H1 (cell line): ENCODE measurements around the gene PPARA. TPM values are rescaled to one million over a fixed set of nuclear protein-coding genes. Genes with fewer than 3 reads are reported as not detected.

Source experiments
- CTCF ChIA-PET: fragments of 300-600 bp; sonication (Branson Sonifier 250); formaldehyde crosslinking; loops from one replicate; lab custom pipeline; 2021; ENCODE audit not compliant: partially characterized antibody; lab: Charles Lee
- POLR2A ChIA-PET: fragments of 300-600 bp; sonication (Branson Sonifier 250); formaldehyde crosslinking; loops from one replicate; lab custom pipeline; 2021; ENCODE audit warnings: inconsistent platforms; ENCODE audit not compliant: partially characterized antibody; lab: Charles Lee
- DNase-seq, 2 experiments: peaks; one replicate each; pipeline versions ENCODE4 v3.0.0 to v3.0.0-alpha.2; 2010 to 2022; ENCODE audit warnings: low spot score in 2 of 2, low read depth in 1 of 2, mixed read lengths in 1 of 2
- FAIRE-seq: peaks from 2 replicates; lab custom pipeline; 2011; peaks lifted over from hg19 to GRCh38; lab: Jason Lieb, UNC
- H2AFZ ChIP-seq: 2 replicates; pipeline ENCODE4 v1.8.1; 2012; ENCODE audit warnings: low read length, inconsistent platforms
- H2AK5ac ChIP-seq: 2 replicates; pipeline ENCODE4 v1.6.1; 2013; ENCODE audit warnings: low read depth, low read length
- H2BK120ac ChIP-seq: replicated peaks from 2 replicates; pipeline ENCODE3; 2013; ENCODE audit warnings: low read depth, low read length, inconsistent platforms
- H2BK12ac ChIP-seq: 2 replicates; pipeline ENCODE4 v1.6.1; 2013; ENCODE audit warnings: low read depth, low read length
- H2BK15ac ChIP-seq: 2 replicates; pipeline ENCODE4 v1.6.1; 2013; ENCODE audit warnings: low read length
- H2BK20ac ChIP-seq: 2 replicates; pipeline ENCODE4 v1.6.1; 2013; ENCODE audit warnings: low read length
- H2BK5ac ChIP-seq: 2 replicates; pipeline ENCODE4 v1.6.1; 2013; ENCODE audit warnings: low read depth, low read length
- H3K14ac ChIP-seq: 2 replicates; pipeline ENCODE4 v1.6.1; 2013; ENCODE audit warnings: inconsistent platforms; ENCODE audit not compliant: insufficient read length
- H3K18ac ChIP-seq: 2 replicates; pipeline ENCODE4 v1.6.1; 2013; ENCODE audit warnings: low read length; ENCODE audit errors: extremely low read depth
- H3K23ac ChIP-seq: 2 replicates; pipeline ENCODE4 v1.6.1; 2013; ENCODE audit warnings: inconsistent platforms; ENCODE audit not compliant: insufficient read length
- H3K23me2 ChIP-seq: 2 replicates; pipeline ENCODE4 v1.6.1; 2013; ENCODE audit warnings: low read depth, low read length
- H3K27ac ChIP-seq: 2 replicates; pipeline ENCODE4 v1.6.1; 2011; ENCODE audit warnings: low read depth, low read length, inconsistent platforms
- H3K27me3 ChIP-seq, 4 experiments: replicated peaks in 1 of 4; 1 replicate in 1 of 4; 2 replicates in 3 of 4; pipeline versions ENCODE4 v1.6.1 to v1.8.1; 2011 to 2013; ENCODE audit warnings: low read length in 3 of 4, mild to moderate bottlenecking in 3 of 4, inconsistent platforms in 2 of 4, mixed read lengths in 2 of 4, moderate library complexity in 1 of 4; ENCODE audit not compliant: control insufficient read depth in 3 of 4, insufficient read depth in 3 of 4; ENCODE audit errors: extremely low read depth in 1 of 4
- H3K36me3 ChIP-seq, 4 experiments: 2 replicates each; pipeline versions ENCODE4 v1.6.1 to v1.8.1; 2011 to 2013; ENCODE audit warnings: mild to moderate bottlenecking in 4 of 4, low read length in 3 of 4, moderate library complexity in 2 of 4, control low read depth in 1 of 4, inconsistent platforms in 1 of 4; ENCODE audit not compliant: insufficient read depth in 4 of 4, control insufficient read depth in 2 of 4
- H3K4ac ChIP-seq: replicated peaks from 2 replicates; pipeline ENCODE3; 2013; ENCODE audit warnings: low read length, low read depth, mixed read lengths, inconsistent platforms; ENCODE audit not compliant: insufficient read length
- H3K4me1 ChIP-seq, 4 experiments: replicated peaks in 1 of 4; 1 replicate in 1 of 4; 2 replicates in 3 of 4; pipeline versions ENCODE4 v1.6.1 to v1.8.1; 2011 to 2013; ENCODE audit warnings: low read length in 3 of 4, inconsistent platforms in 2 of 4, mixed read lengths in 1 of 4; ENCODE audit not compliant: insufficient read depth in 4 of 4, control insufficient read depth in 3 of 4
- H3K4me2 ChIP-seq, 2 experiments: 2 replicates each; pipeline versions ENCODE4 v1.6.1 to v1.8.1; 2011 to 2013; ENCODE audit warnings: low read depth in 2 of 2, low read length in 2 of 2, control low read depth in 1 of 2, inconsistent platforms in 1 of 2, mild to moderate bottlenecking in 1 of 2; ENCODE audit not compliant: insufficient read depth in 1 of 2
- H3K4me3 ChIP-seq, 4 experiments: fragments of 200-600, 300-600 bp in 1 of 4; sonication (generic), shearing (Covaris generic), sonication (Bioruptor Twin) in 1 of 4; 2 replicates each; pipeline versions ENCODE4 v1.5.1 to v1.8.1; 2011 to 2016; ENCODE audit warnings: low read length in 4 of 4, low read depth in 3 of 4, control low read depth in 2 of 4, inconsistent platforms in 2 of 4, mild to moderate bottlenecking in 2 of 4, mixed read lengths in 1 of 4, moderate library complexity in 1 of 4; ENCODE audit not compliant: insufficient read depth in 2 of 4; ENCODE audit errors: extremely low read depth in 1 of 4
- H3K56ac ChIP-seq: replicated peaks from 2 replicates; pipeline ENCODE3; 2013; ENCODE audit warnings: low read depth, mild to moderate bottlenecking, mixed read lengths, low read length, inconsistent platforms; ENCODE audit not compliant: insufficient read length
- H3K79me1 ChIP-seq: 2 replicates; pipeline ENCODE4 v1.6.1; 2013; ENCODE audit warnings: low read depth, low read length, control low read depth
- H3K79me2 ChIP-seq, 2 experiments: 2 replicates each; pipeline versions ENCODE4 v1.6.1 to v1.8.1; 2012 to 2013; ENCODE audit warnings: low read length in 2 of 2, mild to moderate bottlenecking in 2 of 2, inconsistent platforms in 1 of 2; ENCODE audit not compliant: insufficient read depth in 2 of 2, control insufficient read depth in 1 of 2
- H3K9ac ChIP-seq, 4 experiments: replicated peaks in 1 of 4; 1 replicate in 1 of 4; 2 replicates in 3 of 4; pipeline versions ENCODE4 v1.6.1 to v1.8.1; 2011 to 2013; ENCODE audit warnings: low read depth in 3 of 4, low read length in 3 of 4, control low read depth in 2 of 4, mild to moderate bottlenecking in 2 of 4, moderate library complexity in 2 of 4, inconsistent platforms in 1 of 4; ENCODE audit errors: extremely low read depth in 1 of 4
- H3K9me3 ChIP-seq, 2 experiments: 2 replicates each; pipeline versions ENCODE4 v1.6.1 to v1.8.1; 2012 to 2013; ENCODE audit warnings: mild to moderate bottlenecking in 2 of 2, moderate library complexity in 2 of 2, control low read depth in 1 of 2, inconsistent platforms in 1 of 2, low read depth in 1 of 2, low read length in 1 of 2, mixed read lengths in 1 of 2; ENCODE audit not compliant: insufficient read depth in 2 of 2
- H4K20me1 ChIP-seq, 2 experiments: replicated peaks in 1 of 2; 2 replicates each; pipeline versions ENCODE3 to v1.8.1; 2011 to 2013; ENCODE audit warnings: inconsistent platforms in 2 of 2, low read length in 2 of 2, mild to moderate bottlenecking in 1 of 2; ENCODE audit not compliant: insufficient read depth in 2 of 2, control insufficient read depth in 1 of 2
- H4K5ac ChIP-seq: 2 replicates; pipeline ENCODE4 v1.6.1; 2013; ENCODE audit warnings: low read length, low read depth, mixed read lengths, inconsistent platforms; ENCODE audit not compliant: insufficient read length
- H4K8ac ChIP-seq: 2 replicates; pipeline ENCODE4 v1.8.0; 2013; ENCODE audit warnings: mild to moderate bottlenecking, moderate library complexity, low read length, inconsistent platforms; ENCODE audit not compliant: insufficient read depth; ENCODE audit errors: extremely low read depth
- H4K91ac ChIP-seq: replicated peaks from 2 replicates; pipeline ENCODE3; 2013; ENCODE audit warnings: low read length, mixed read lengths, inconsistent platforms; ENCODE audit not compliant: insufficient read length
- ATF2 ChIP-seq: IDR thresholded peaks from 2 replicates; pipeline ENCODE4 v1.6.1; 2012; ENCODE audit warnings: low read length, inconsistent platforms
- CBX5 ChIP-seq: fragments of 300-800, 300-1000 bp; sonication (generic); IDR thresholded peaks from 2 replicates; pipeline ENCODE4 v1.7.1; 2016; ENCODE audit warnings: antibody characterized with exemption, low read length, low read depth
- CHD1 ChIP-seq: IDR thresholded peaks from 2 replicates; pipeline ENCODE4 v1.6.1; 2012; ENCODE audit warnings: low read depth, low read length, improper control_type of control experiment
- CTBP2 ChIP-seq: IDR thresholded peaks from 2 replicates; pipeline ENCODE4 v1.7.0; 2011; ENCODE audit warnings: borderline replicate concordance, mild to moderate bottlenecking, moderate library complexity, mixed read lengths, low read length; ENCODE audit not compliant: insufficient read depth, insufficient read length
- EGR1 ChIP-seq: IDR thresholded peaks from 2 replicates; pipeline ENCODE4 v1.6.1; 2011; ENCODE audit warnings: low read depth, low read length, borderline replicate concordance
- FOSL1 ChIP-seq: IDR thresholded peaks from 2 replicates; pipeline ENCODE4 v1.6.1; 2011; ENCODE audit warnings: mild to moderate bottlenecking, low read depth, low read length, moderate library complexity; ENCODE audit not compliant: insufficient read depth
- MAFK ChIP-seq: IDR thresholded peaks from 2 replicates; pipeline ENCODE4 v1.6.1; 2012; ENCODE audit warnings: low read depth, mild to moderate bottlenecking, improper control_type of control experiment, low read length
- NANOG ChIP-seq: IDR thresholded peaks from 2 replicates; pipeline ENCODE4 v1.6.1; 2011; ENCODE audit warnings: low read length, low read depth, mild to moderate bottlenecking, inconsistent platforms; ENCODE audit not compliant: insufficient read depth, poor library complexity, severe bottlenecking
- NRF1 ChIP-seq: IDR thresholded peaks from 2 replicates; pipeline ENCODE4 v1.6.1; 2011; ENCODE audit warnings: mild to moderate bottlenecking, low read depth, low read length, improper control_type of control experiment
- RXRA ChIP-seq: IDR thresholded peaks from 2 replicates; pipeline ENCODE4 v1.6.1; 2011; ENCODE audit warnings: low read depth, mild to moderate bottlenecking, low read length, moderate library complexity; ENCODE audit not compliant: insufficient read depth
- SAP30 ChIP-seq: fragments of 300-600 bp; sonication (generic); IDR thresholded peaks from 2 replicates; pipeline ENCODE4 v1.7.1; 2012; ENCODE audit warnings: low read length, moderate library complexity, mild to moderate bottlenecking, inconsistent platforms; ENCODE audit not compliant: insufficient read depth, insufficient replicate concordance
- TEAD4 ChIP-seq: IDR thresholded peaks from 2 replicates; pipeline ENCODE4 v1.6.1; 2012; ENCODE audit warnings: low read depth, low read length, inconsistent platforms, mixed read lengths
- WGBS, 2 experiments: shearing (Covaris generic) in 1 of 2; methylation state at CpG; one replicate each; pipeline versions ENCODE4 v1.1.6 to v1.1.7; 2013 to 2015; ENCODE audit warnings: low lambda C conversion rate in 2 of 2, mixed read lengths in 2 of 2, inconsistent platforms in 1 of 2, low coverage in 1 of 2, missing lambda C conversion rate in 1 of 2; ENCODE audit not compliant: insufficient replicate concordance in 2 of 2, insufficient coverage in 1 of 2, insufficient read length in 1 of 2; ENCODE audit errors: extremely low coverage in 1 of 2, missing lambda C conversion rate in 1 of 2; 5-methylcytosine and 5-hydroxymethylcytosine counted together
- polyA plus RNA-seq, 7 experiments: library from polyadenylated mRNA; depleted of rRNA in 3 of 7; stranded (reverse) in 5 of 7; unstranded in 2 of 7; fragments of >200 nt in 5 of 7; fragments of 200-250 nt in 2 of 7; gene quantifications; 1 replicate in 5 of 7; 2 replicates in 1 of 7; 4 replicates in 1 of 7; pipeline versions ENCODE4 v1.2.1 to v1.2.3, GENCODE V29; 2011 to 2013; ENCODE audit warnings: missing spikeins in 2 of 7, mixed read lengths in 2 of 7
- total RNA-seq: library from RNA; stranded (reverse); fragmentation: NEBNext Ultra II Directional; extraction: Animal tissue kit (Norgen Biotek cat#: 25700); gene quantifications from 2 replicates; pipeline ENCODE4 v1.2.1, GENCODE V29; 2021

The PPARA gene
- total and polyA plus RNA-seq, 2 of the 8 experiments (the other 6 are each of a cell fraction or from before 2014, with no cell fraction given): 3.1 to 8.2 TPM

DNA sequence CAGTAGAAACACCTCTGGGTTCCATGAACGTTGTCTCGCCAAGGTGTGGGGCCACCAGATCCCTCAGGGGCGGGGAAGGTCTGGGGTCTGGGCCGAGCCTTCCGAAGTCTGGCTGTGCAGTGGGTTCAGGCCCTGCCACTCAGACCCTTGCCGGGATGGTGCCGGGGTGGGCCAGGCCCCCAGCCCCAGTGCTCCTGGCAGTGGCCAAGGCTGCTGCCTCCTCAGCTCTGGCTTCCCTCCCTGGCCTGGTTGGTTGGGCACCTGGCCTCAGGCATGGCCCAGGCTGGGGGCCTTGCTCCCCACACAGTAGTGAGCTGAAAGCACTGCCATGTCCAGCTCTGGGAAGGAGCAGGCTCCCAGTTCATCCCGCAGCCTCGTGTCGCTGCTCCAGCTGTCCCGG is 48.2 kb upstream of the PPARA start:
- Histone ChIP-seq H4K5ac (no peak overlapping the region), H3K4me2 (no peak overlapping the region), H2BK12ac (no peak overlapping the region), H2BK5ac (no peak overlapping the region), H2BK120ac (no peak overlapping the region), H3K79me1 (no peaks in the 10 kb centered on the region), H3K23me2 (no peaks in the 10 kb centered on the region), H3K9ac (no peak overlapping the region), H3K79me2 (no peaks in the 10 kb centered on the region), H3K27ac (no peak overlapping the region), H3K9me3 (no peaks in the 10 kb centered on the region), H2BK15ac (no peak overlapping the region), H3K4me3 (no peak overlapping the region), H3K18ac (no peak overlapping the region), H4K20me1 (peaks cover 0 to 2% of the 10 kb centered on the region in 2 experiments), H3K4me1 (no peaks in the 10 kb centered on the region; a peak in 1 of 7 replicates), H3K4ac (no peak overlapping the region), H3K36me3 (no peaks in the 10 kb centered on the region), H3K14ac (no peak overlapping the region), H3K27me3 (no peaks in the 10 kb centered on the region), H4K91ac (no peak overlapping the region), H3K56ac (no peak overlapping the region), H3K23ac (no peak overlapping the region), H2AFZ (no peak overlapping the region), H2BK20ac (no peak overlapping the region), H4K8ac (no peak overlapping the region), H2AK5ac (no peak overlapping the region)
- WGBS, 2 experiments: 82% methylated on average over 11 of the region's 11 CpGs; no CpG with 5 or more reads in 1 of the 2 experiments
- no peak for FAIRE-seq
- CTCF ChIA-PET: interaction anchor here (1.2 to 2.5 kb wide), 4 partner anchors 9 to 96 kb away, joined by 4 to 9 read pairs (median 7); no protein-coding TSS in a partner anchor
- DNase-seq: no peak
- POLR2A ChIA-PET: no interaction called here
- TF ChIP-seq TEAD4 (no peak), CBX5 (no peak), FOSL1 (no peak), NANOG (no peak), NRF1 (no peak), MAFK (no peak), EGR1 (no peak), RXRA (no peak), ATF2 (no peak), CTBP2 (no peak), CHD1 (no peak), SAP30 (no peak)
